Naive thymus-derived CD4-positive, alpha-beta T cell (primary cell): ENCODE data around the gene ITPRIPL2. TPM values are rescaled to one million over a fixed set of nuclear protein-coding genes. Genes with fewer than 3 reads are reported as not detected.
A peak's percentile ranks its signal among the peaks of the same experiment; 100 is the strongest.

ENCODE experiments used
- ATAC-seq: fragments of 150-1000 bp; cut with Tn5 transposase; 2 replicates; pipeline ENCODE4 v1.10.0; 2021; ENCODE audit warnings: mild to moderate bottlenecking, moderate library complexity
- CTCF ChIA-PET: fragments of 350-600 bp; sonication (Branson Sonifier 250); formaldehyde crosslinking; loops from one replicate; lab custom pipeline; 2021; ENCODE audit warnings: antibody characterized with exemption; lab: Charles Lee
- POLR2A ChIA-PET: fragments of 350-600 bp; sonication (Branson Sonifier 250); formaldehyde crosslinking; loops from one replicate; lab custom pipeline; 2021; ENCODE audit warnings: antibody characterized with exemption, inconsistent platforms; lab: Charles Lee
- DNase-seq, 9 donors: peaks; one replicate each; pipeline versions ENCODE4 v3.0.0 to v3.0.0-alpha.2; 2020 to 2022; ENCODE audit warnings: mixed read lengths in 1 of 9
- H3K27ac ChIP-seq: one replicate; pipeline ENCODE4 v1.7.0; 2013; ENCODE audit warnings: mild to moderate bottlenecking, low read depth, low read length, moderate library complexity
- H3K27me3 ChIP-seq, 2 donors: one replicate each; pipeline ENCODE4 v1.7.0; 2013; ENCODE audit warnings: low read length in 2 of 2, mild to moderate bottlenecking in 2 of 2, moderate library complexity in 2 of 2; ENCODE audit not compliant: control insufficient read depth in 2 of 2, insufficient read depth in 2 of 2
- H3K36me3 ChIP-seq, 3 experiments: 1 replicate in 2 of 3; 2 replicates in 1 of 3; pipeline ENCODE4 v1.7.0; 2013; ENCODE audit warnings: low read length in 3 of 3, mild to moderate bottlenecking in 3 of 3, moderate library complexity in 1 of 3; ENCODE audit not compliant: insufficient read depth in 3 of 3, control insufficient read depth in 2 of 3
- H3K4me1 ChIP-seq, 2 donors: one replicate each; pipeline ENCODE4 v1.7.0; 2013; ENCODE audit warnings: low read length in 2 of 2, mild to moderate bottlenecking in 2 of 2, moderate library complexity in 1 of 2; ENCODE audit not compliant: control insufficient read depth in 2 of 2, insufficient read depth in 2 of 2
- H3K4me3 ChIP-seq: 2 replicates; pipeline ENCODE4 v1.7.0; 2013; ENCODE audit warnings: mild to moderate bottlenecking, low read length
- H3K9me3 ChIP-seq, 3 experiments: 1 replicate in 2 of 3; 2 replicates in 1 of 3; pipeline ENCODE4 v1.7.0; 2013; ENCODE audit warnings: low read length in 3 of 3; ENCODE audit not compliant: control insufficient read depth in 2 of 3
- H3K27ac Mint-ChIP-seq, 9 donors: one replicate each; pipeline ENCODE4 v1.8.0; 2020 to 2022; ENCODE audit warnings: mixed read lengths in 9 of 9, mild to moderate bottlenecking in 8 of 9, moderate library complexity in 5 of 9, inconsistent platforms in 2 of 9
- H3K27me3 Mint-ChIP-seq, 5 donors: one replicate each; pipeline ENCODE4 v1.8.0; 2021 to 2022; ENCODE audit warnings: mixed read lengths in 5 of 5, mild to moderate bottlenecking in 1 of 5
- H3K36me3 Mint-ChIP-seq, 5 donors: one replicate each; pipeline ENCODE4 v1.8.0; 2020 to 2022; ENCODE audit warnings: mixed read lengths in 5 of 5, mild to moderate bottlenecking in 3 of 5, inconsistent platforms in 1 of 5
- H3K4me1 Mint-ChIP-seq, 7 donors: one replicate each; pipeline ENCODE4 v1.8.0; 2020 to 2022; ENCODE audit warnings: mixed read lengths in 7 of 7, mild to moderate bottlenecking in 3 of 7, inconsistent platforms in 1 of 7
- H3K4me3 Mint-ChIP-seq, 10 donors: one replicate each; pipeline ENCODE4 v1.8.0; 2020 to 2022; ENCODE audit warnings: mild to moderate bottlenecking in 10 of 10, mixed read lengths in 10 of 10, moderate library complexity in 6 of 10, inconsistent platforms in 2 of 10
- H3K9me3 Mint-ChIP-seq, 11 donors: one replicate each; pipeline ENCODE4 v1.8.0; 2020 to 2022; ENCODE audit warnings: mixed read lengths in 11 of 11, mild to moderate bottlenecking in 4 of 11, inconsistent platforms in 1 of 11, moderate library complexity in 1 of 11
- intact Hi-C, 2 donors: fragments of 100-400 bp; cut with micrococcal nuclease; formaldehyde crosslinking; loops; one replicate each; pipeline ENCODE4 v1.15.1; 2023
- polyA plus RNA-seq, 2 donors: library from polyadenylated mRNA; unstranded; fragments of 300-500 nt; fragmentation: Illumina TruSeq; gene quantifications; one replicate each; pipeline ENCODE4 v1.2.3, GENCODE V29; 2021
- total RNA-seq, 6 experiments: library from RNA in 5 of 6; stranded (reverse) in 5 of 6; gene quantifications; 1 replicate in 5 of 6; 2 replicates in 1 of 6; pipeline ENCODE4 v1.2.3 and lab custom pipeline; 2021 to 2026

The ITPRIPL2 gene
- total and polyA plus RNA-seq, 7 experiments from 2014 or later = 0.49 to 14.3 (median 0.64) TPM; not detected in 2

DNA sequence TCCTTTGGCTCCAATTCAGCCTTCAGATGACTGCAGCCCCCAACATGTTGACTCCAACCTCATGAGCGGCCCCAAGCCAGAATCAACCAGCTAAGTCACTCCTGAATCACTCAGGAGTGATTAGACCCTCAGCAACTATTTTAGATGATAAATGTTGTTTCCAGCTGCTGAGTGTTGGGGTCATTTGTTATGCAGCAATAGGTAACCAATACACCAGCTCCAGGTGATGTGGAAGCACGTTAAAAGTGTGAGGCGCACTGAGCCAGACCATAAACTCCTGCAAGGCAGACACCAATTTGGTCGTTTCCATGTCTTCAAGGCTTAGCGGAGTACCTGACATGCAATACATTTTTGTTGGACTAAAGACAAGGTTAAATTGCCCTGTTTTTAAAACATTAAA, 28.9 kb upstream of the ITPRIPL2 start:
- DNase-seq (no peak), ATAC-seq (no peak)
- no peak overlapping the region for H3K4me3 ChIP-seq
- peaks cover 4 to 10% of the 10 kb centered on the region in 2 donors for H3K4me1 ChIP-seq
- intact Hi-C loops = loop anchor here in 1 of 2 donors (5.0 to 10.0 kb wide), 3 partner anchors 472 to 1300 kb away; partner anchors contain the start of gene VPS35L
- H3K27ac Mint-ChIP-seq = no peak overlapping the region
- peaks cover 0 to 17% (median 15%) of the 10 kb centered on the region in 5 donors for H3K36me3 Mint-ChIP-seq
- H3K4me1 Mint-ChIP-seq = peaks cover 0 to 7% (median 0%) of the 10 kb centered on the region in 7 donors
- H3K27ac ChIP-seq = no peak overlapping the region
- peaks cover 0 to 6% (median 0%) of the 10 kb centered on the region in 3 experiments for H3K36me3 ChIP-seq
- no peak overlapping the region for H3K4me3 Mint-ChIP-seq
- no peaks in the 10 kb centered on the region for H3K9me3 Mint-ChIP-seq
- H3K27me3 Mint-ChIP-seq = peaks cover 0 to 14% (median 6%) of the 10 kb centered on the region in 5 donors
- H3K9me3 ChIP-seq = no peaks in the 10 kb centered on the region
- POLR2A ChIA-PET = interaction anchor here (0.6 to 1.4 kb wide), 2 partner anchors 18 to 283 kb away, joined by 3 read pairs; partner anchors contain the start of genes ARL6IP1 and COQ7
- no peaks in the 10 kb centered on the region for H3K27me3 ChIP-seq
- CTCF ChIA-PET = interaction anchor here (0.6 to 2.2 kb wide), 3 partner anchors 27 to 418 kb away, joined by 3 to 13 read pairs (median 5); no protein-coding TSS in a partner anchor

DNA sequence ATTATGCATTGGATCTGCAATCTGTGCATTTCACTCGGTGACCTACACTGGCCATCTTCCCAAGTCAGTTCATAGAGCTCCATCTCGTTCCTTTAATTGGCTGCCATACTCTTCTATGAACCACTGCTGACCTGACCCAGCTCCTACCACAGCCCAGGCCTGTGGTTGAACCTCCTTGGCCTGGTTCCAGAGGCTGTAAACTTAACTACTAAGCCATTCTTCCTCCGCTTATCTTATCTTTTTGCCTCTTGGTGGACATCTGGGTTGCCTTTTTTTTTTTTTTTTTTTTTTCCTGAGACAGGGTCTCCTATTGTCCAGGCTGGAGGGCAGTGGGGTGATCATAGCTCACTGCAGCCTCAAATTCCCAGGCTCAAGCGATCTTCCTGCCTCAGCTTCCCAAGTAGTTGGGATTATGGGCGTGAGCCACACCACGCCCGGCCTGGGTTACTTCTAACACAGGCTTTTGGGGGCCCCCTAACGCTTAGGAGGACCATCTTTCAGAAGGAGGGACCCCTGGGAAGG, 28.0 kb upstream of the ITPRIPL2 start:
- CTCF ChIA-PET = interaction anchor here (0.7 to 2.2 kb wide), 5 partner anchors 9 to 420 kb away, joined by 3 to 13 read pairs (median 3); no protein-coding TSS in a partner anchor
- H3K36me3 Mint-ChIP-seq = peaks cover 0 to 14% (median 12%) of the 10 kb centered on the region in 5 donors
- H3K27me3 ChIP-seq = no peaks in the 10 kb centered on the region
- peaks cover 0 to 7% (median 0%) of the 10 kb centered on the region in 7 donors for H3K4me1 Mint-ChIP-seq
- H3K4me1 ChIP-seq = peaks cover 4 to 10% of the 10 kb centered on the region in 2 donors
- no peak overlapping the region for H3K27ac Mint-ChIP-seq
- intact Hi-C loops = loop anchor here (1.0 to 10.0 kb wide), 7 partner anchors 18 to 1299 kb away; partner anchors contain the start of genes COQ7 (in 1 of the 2) and VPS35L (in 1 of the 2)
- peaks cover 0 to 14% (median 6%) of the 10 kb centered on the region in 5 donors for H3K27me3 Mint-ChIP-seq
- no peak overlapping the region for H3K27ac ChIP-seq
- H3K9me3 ChIP-seq = no peaks in the 10 kb centered on the region
- no peak for ATAC-seq
- DNase-seq = no peak
- H3K36me3 ChIP-seq = peaks cover 0 to 6% (median 0%) of the 10 kb centered on the region in 3 experiments
- H3K4me3 ChIP-seq = no peak overlapping the region
- POLR2A ChIA-PET = interaction anchor here (1.4 kb wide), 1 partner anchor 19 kb away, joined by 3 read pairs; the partner anchor contains the start of gene COQ7
- peak overlapping the region in 2 of 10 donors; percentile 69 to 72 for H3K4me3 Mint-ChIP-seq
- peaks cover 0 to 2% (median 0%) of the 10 kb centered on the region in 11 donors for H3K9me3 Mint-ChIP-seq

DNA sequence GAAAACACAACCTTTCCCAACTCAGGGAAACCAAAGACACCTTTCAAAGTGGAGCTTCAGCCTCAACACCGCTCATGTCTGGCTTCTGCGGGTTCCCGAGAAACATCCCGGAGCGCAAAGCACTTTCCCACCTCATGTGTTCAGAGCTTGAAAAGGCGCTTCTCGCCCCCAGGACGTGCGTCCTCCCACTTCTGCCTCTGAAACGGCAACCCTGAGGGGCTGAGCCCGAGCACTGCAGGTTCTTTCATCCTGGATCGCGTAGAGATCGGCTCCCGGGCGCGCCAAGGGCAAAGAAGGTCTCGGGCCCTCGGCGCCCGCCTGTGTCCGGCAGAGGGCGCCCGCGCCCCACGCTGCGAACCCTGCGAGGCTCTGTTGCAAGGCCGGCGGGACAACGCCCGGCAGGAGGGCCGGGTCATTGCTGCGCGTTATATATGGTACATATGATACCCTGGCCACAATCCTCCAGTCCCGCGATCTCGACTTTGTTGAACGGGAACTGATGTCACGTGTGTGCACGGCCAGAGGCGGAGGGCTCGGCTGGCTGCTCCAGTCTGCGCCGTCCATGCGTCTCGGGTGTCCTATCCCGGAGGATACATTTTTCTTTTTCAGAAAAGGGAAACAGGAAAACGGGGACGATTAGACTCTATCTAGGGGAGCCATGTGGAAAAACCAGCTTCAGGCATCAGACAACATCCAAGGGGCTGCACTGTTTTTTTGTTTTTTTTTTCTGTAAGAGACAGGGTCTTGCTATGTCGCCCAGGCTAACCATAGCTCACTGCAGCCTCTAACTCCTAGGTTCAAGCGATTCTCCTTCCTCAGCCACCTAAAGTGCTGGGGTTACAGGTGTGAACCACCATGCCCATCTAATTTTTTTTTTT, 27.2 kb upstream of the ITPRIPL2 start:
- peaks cover 0 to 7% (median 0%) of the 10 kb centered on the region in 7 donors for H3K4me1 Mint-ChIP-seq
- H3K27ac Mint-ChIP-seq = peak overlapping the region in 2 of 9 donors; percentile 31 to 77
- H3K27me3 ChIP-seq = no peaks in the 10 kb centered on the region
- H3K27ac ChIP-seq = no peak overlapping the region
- peak overlapping the region; percentile 40 to 81 (median 69) for H3K4me3 Mint-ChIP-seq
- peaks cover 0 to 14% (median 6%) of the 10 kb centered on the region in 5 donors for H3K27me3 Mint-ChIP-seq
- ATAC-seq = peak; percentile 96
- H3K36me3 ChIP-seq = no peaks in the 10 kb centered on the region
- peak; percentile 44 to 90 (median 71) for DNase-seq
- no peaks in the 10 kb centered on the region for H3K9me3 ChIP-seq
- H3K9me3 Mint-ChIP-seq = peaks cover 0 to 8% (median 0%) of the 10 kb centered on the region in 11 donors
- POLR2A ChIA-PET = no interaction called here
- intact Hi-C loops = loop anchor here (1.0 to 10.0 kb wide), 7 partner anchors 19 to 1298 kb away; partner anchors contain the start of genes COQ7 (in 1 of the 2) and VPS35L (in 1 of the 2)
- H3K4me1 ChIP-seq = peaks cover 4 to 10% of the 10 kb centered on the region in 2 donors
- H3K4me3 ChIP-seq = peak overlapping the region; percentile 36
- CTCF ChIA-PET = interaction anchor here (0.7 to 2.2 kb wide), 8 partner anchors 8 to 419 kb away, joined by 3 to 13 read pairs (median 4); no protein-coding TSS in a partner anchor
- H3K36me3 Mint-ChIP-seq = peaks cover 0 to 6% (median 4%) of the 10 kb centered on the region in 5 donors

DNA sequence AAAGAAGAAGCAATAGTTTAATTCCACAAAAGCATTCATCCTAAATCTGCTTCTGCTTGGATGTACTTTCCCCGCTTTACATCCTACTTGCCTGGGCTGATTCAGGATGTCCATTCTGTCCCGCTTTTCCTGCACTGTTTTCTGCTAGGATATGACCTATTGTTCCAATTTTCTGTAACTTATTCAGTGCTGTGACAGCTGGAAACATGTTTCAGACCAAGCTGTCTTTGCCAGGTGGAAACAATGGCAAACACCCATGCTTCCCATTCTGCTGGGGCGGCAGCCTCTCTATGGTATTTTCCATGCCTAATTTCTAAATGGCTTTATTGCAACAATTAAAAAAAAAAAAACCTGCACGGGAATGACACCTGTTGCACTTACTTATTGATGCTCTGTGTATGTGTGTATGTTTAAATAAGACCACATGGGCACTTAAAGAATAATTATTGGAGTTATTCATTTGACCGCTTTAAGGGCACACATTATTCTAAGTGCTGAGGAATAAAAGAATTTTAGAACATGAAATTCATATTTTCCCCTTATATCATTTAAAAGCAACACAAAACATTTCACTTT, 25.3 kb upstream of the ITPRIPL2 start:
- Mint-ChIP-seq H3K4me3 (no peak overlapping the region), H3K27me3 (peaks cover 4 to 14% (median 6%) of the 10 kb centered on the region in 5 donors), H3K9me3 (peaks cover 0 to 18% (median 0%) of the 10 kb centered on the region in 11 donors), H3K36me3 (peaks cover 0 to 1% (median 0%) of the 10 kb centered on the region in 5 donors), H3K27ac (peak overlapping the region in 1 of 9 donors; percentile 31), H3K4me1 (peaks cover 0 to 7% (median 0%) of the 10 kb centered on the region in 7 donors)
- no peak overlapping the region for H3K4me3 ChIP-seq
- intact Hi-C loops = loop anchor here in 1 of 2 donors (5.0 to 10.0 kb wide), 3 partner anchors 469 to 1296 kb away; partner anchors contain the start of gene VPS35L
- no peak for DNase-seq
- no peak overlapping the region for H3K27ac ChIP-seq
- H3K9me3 ChIP-seq = no peaks in the 10 kb centered on the region
- ATAC-seq = no peak
- CTCF ChIA-PET = interaction anchor here (0.5 to 0.7 kb wide), 2 partner anchors 35 to 177 kb away, joined by 3 read pairs; no protein-coding TSS in a partner anchor
- POLR2A ChIA-PET = no interaction called here
- H3K4me1 ChIP-seq = peaks cover 4 to 10% of the 10 kb centered on the region in 2 donors
- no peaks in the 10 kb centered on the region for H3K36me3 ChIP-seq
- H3K27me3 ChIP-seq = no peaks in the 10 kb centered on the region

DNA sequence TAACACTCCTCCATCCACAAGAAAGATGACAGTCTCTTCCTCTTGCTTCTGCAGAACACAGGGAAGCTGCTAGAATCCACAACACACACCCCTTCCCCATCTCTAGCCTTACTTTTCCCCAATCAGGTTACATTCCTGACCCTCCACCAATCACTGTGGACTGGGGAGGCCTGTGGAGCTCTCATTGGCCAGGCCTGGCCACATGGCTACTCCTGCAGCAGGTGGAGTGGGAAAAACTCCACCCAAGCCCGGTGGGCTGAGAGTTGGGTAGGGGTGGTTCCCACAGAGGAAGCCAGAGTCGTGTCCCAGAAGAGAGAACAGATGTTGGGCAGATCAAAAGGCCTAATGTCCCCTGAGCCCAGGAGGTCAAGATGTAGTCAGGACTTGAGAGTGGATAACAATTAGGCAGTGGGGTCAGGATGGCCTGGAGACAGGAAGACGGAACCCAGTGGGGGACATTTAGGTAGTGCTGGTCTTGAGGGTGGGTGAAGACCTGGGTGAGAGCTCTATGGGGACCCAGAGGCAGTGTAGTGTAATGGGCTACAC, 24.3 kb upstream of the ITPRIPL2 start:
- Mint-ChIP-seq H3K9me3 (peaks cover 0 to 18% (median 0%) of the 10 kb centered on the region in 11 donors), H3K4me3 (no peak overlapping the region), H3K4me1 (peaks cover 0 to 7% (median 0%) of the 10 kb centered on the region in 7 donors), H3K27me3 (peaks cover 4 to 15% (median 8%) of the 10 kb centered on the region in 5 donors), H3K27ac (no peak overlapping the region), H3K36me3 (peaks cover 0 to 1% (median 0%) of the 10 kb centered on the region in 5 donors)
- no peak overlapping the region for H3K4me3 ChIP-seq
- ATAC-seq (no peak), DNase-seq (no peak)
- H3K9me3 ChIP-seq = no peaks in the 10 kb centered on the region
- ChIA-PET CTCF (interaction anchor here (0.6 to 0.7 kb wide), 3 partner anchors 10 to 111 kb away, joined by 3 to 4 read pairs (median 3); no protein-coding TSS in a partner anchor), POLR2A (no interaction called here)
- no peak overlapping the region for H3K27ac ChIP-seq
- H3K36me3 ChIP-seq = no peaks in the 10 kb centered on the region
- H3K4me1 ChIP-seq = peaks cover 4 to 10% of the 10 kb centered on the region in 2 donors
- no peaks in the 10 kb centered on the region for H3K27me3 ChIP-seq
- intact Hi-C loops = loop anchor here in 1 of 2 donors (5.0 to 10.0 kb wide), 3 partner anchors 468 to 1295 kb away; partner anchors contain the start of gene VPS35L
